PC-3 (cell line): ENCODE results near the gene OTOR. TPM values are rescaled to one million over a fixed set of nuclear protein-coding genes. Genes with fewer than 3 reads are reported as not detected.
A peak's percentile ranks its signal among the peaks of the same experiment; 100 is the strongest.

Source experiments
- ATAC-seq: fragments of 200-7000 bp; cut with Tn5 transposase; 2 replicates; pipeline ENCODE4 v1.9.1; 2020; ENCODE audit warnings: mild to moderate bottlenecking, moderate library complexity
- BruUV-seq: library from RNA; stranded (reverse); fragments of 400-500 nt; replicated peaks from 2 replicates; lab custom pipeline; 2021; lab: Mats Ljungman, UMichigan
- CTCF ChIA-PET: fragments of 300-600 bp; sonication (Branson Sonifier 250); formaldehyde crosslinking; loops from one replicate; lab custom pipeline; 2022; ENCODE audit warnings: antibody characterized with exemption; lab: Charles Lee
- POLR2A ChIA-PET: fragments of 300-600 bp; sonication (Branson Sonifier 250); formaldehyde crosslinking; loops from one replicate; lab custom pipeline; 2022; ENCODE audit warnings: antibody characterized with exemption; ENCODE audit not compliant: unreplicated experiment; lab: Charles Lee
- DNase-seq: peaks from one replicate; pipeline ENCODE4 v3.0.0-alpha.2; 2015
- H2AFZ ChIP-seq: fragments of 300-600 bp; sonication (generic); 2 replicates; pipeline ENCODE4 v1.6.0; 2016; ENCODE audit warnings: antibody characterized with exemption, low read length
- H3F3A ChIP-seq: fragments of 300-600 bp; sonication (generic); one replicate; pipeline ENCODE4 v1.6.0; 2017; ENCODE audit warnings: antibody characterized with exemption, low read length, control low read depth, mild to moderate bottlenecking; ENCODE audit not compliant: unreplicated experiment
- H3K27ac ChIP-seq: fragments of 300-600 bp; sonication (generic); 2 replicates; pipeline ENCODE4 v1.5.1; 2016; ENCODE audit warnings: mild to moderate bottlenecking, low read length
- H3K27me3 ChIP-seq: fragments of 300-600 bp; sonication (generic); 2 replicates; pipeline ENCODE4 v1.6.1; 2016; ENCODE audit warnings: low read length, mixed read lengths
- H3K36me3 ChIP-seq: fragments of 300-600 bp; sonication (generic); 2 replicates; pipeline ENCODE4 v1.6.1; 2016; ENCODE audit warnings: low read depth, mixed run types, low read length, mixed read lengths
- H3K4me1 ChIP-seq: fragments of 300-600 bp; sonication (generic); 2 replicates; pipeline ENCODE4 v1.5.1; 2016; ENCODE audit warnings: low read length; ENCODE audit not compliant: insufficient read depth
- H3K4me2 ChIP-seq: fragments of 300-600 bp; sonication (generic); 2 replicates; pipeline ENCODE4 v1.6.0; 2016; ENCODE audit warnings: low read length
- H3K4me3 ChIP-seq: fragments of 300-600 bp; sonication (generic); 2 replicates; pipeline ENCODE4 v1.5.1; 2016; ENCODE audit warnings: mild to moderate bottlenecking, low read length, mixed read lengths
- H3K79me2 ChIP-seq: fragments of 300-600 bp; sonication (generic); 2 replicates; pipeline ENCODE4 v1.6.1; 2017; ENCODE audit warnings: low read length, mixed read lengths
- H3K9ac ChIP-seq: fragments of 300-600 bp; sonication (generic); 2 replicates; pipeline ENCODE4 v1.6.0; 2016; ENCODE audit warnings: mild to moderate bottlenecking, low read length
- H3K9me2 ChIP-seq: fragments of 300-600 bp; sonication (generic); replicated peaks from 2 replicates; pipeline ENCODE4 v1.6.1; 2016; ENCODE audit warnings: mixed run types, low read length, mixed read lengths
- H3K9me3 ChIP-seq: fragments of 300-600 bp; sonication (generic); 2 replicates; pipeline ENCODE4 v1.6.1; 2016; ENCODE audit warnings: low read length, mixed read lengths
- H4K20me1 ChIP-seq: fragments of 300-600 bp; sonication (generic); 2 replicates; pipeline ENCODE4 v1.6.1; 2016; ENCODE audit warnings: low read length, mixed read lengths
- EZH2 ChIP-seq: fragments of 300-600 bp; sonication (generic); IDR thresholded peaks from one replicate; pipeline ENCODE4 v1.6.1; 2017; ENCODE audit warnings: antibody characterized with exemption, mild to moderate bottlenecking, low read length; ENCODE audit not compliant: unreplicated experiment
- EZH2phosphoT487 ChIP-seq: fragments of 300-600 bp; sonication (generic); IDR thresholded peaks from 2 replicates; pipeline ENCODE4 v1.6.1; 2018; ENCODE audit warnings: mild to moderate bottlenecking, antibody characterized with exemption, low read length, borderline replicate concordance
- intact Hi-C: fragments of 100-400 bp; cut with micrococcal nuclease; formaldehyde crosslinking; loops from 2 replicates; pipeline ENCODE4 v1.9.0; 2023
- total RNA-seq: library from RNA; depleted of rRNA; stranded (reverse); fragments of >200 nt; gene quantifications from 2 replicates; pipeline ENCODE4 v1.2.3, GENCODE V29; 2014
- TF ChIP-seq, protein P1 (sequence below): fragments of 300-600 bp; sonication (generic); conservative IDR thresholded peaks from 2 replicates; pipeline ENCODE4 v1.5.1; 2017; ENCODE audit warnings: antibody characterized with exemption, low read depth, mild to moderate bottlenecking, low read length

OTOR gene
- total RNA-seq, 1 experiment from 2014 or later = not detected

DNA sequence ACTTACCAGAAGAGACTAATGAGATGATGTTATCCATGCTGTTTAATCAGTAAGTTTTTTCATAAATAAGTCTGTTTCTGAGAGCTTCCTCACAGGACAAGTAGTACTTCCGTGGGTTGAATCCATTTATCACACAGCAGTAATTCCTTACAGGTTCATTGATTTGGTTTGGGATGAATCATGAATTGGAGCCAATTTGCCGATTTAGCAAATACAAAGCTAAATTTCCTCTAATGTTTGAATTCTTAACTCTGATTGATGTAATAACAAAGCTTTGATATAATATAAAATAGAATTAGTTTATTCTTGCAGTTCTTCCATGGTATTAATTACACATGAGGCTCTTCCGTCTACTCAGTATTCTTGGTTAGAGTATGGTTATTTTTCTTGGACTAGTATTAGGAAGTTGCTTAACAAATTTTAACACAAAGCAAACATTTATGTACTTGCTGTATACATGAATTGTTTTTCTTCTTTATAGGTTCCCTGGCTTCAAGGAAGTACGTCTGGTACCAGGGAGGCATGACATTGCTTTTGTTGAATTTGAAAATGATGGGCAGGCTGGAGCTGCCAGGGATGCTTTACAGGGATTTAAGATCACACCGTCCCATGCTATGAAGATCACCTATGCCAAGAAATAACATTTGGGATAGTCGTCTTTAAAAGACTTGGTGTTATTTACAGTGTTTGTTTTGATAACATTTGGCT is 7.6 kb upstream of the OTOR start:
- H3K9me3 ChIP-seq = no peaks in the 10 kb centered on the region
- DNase-seq = no peak
- TF ChIP-seq EZH2 (no peak), EZH2phosphoT487 (no peak)
- TF ChIP-seq, protein P1, sequence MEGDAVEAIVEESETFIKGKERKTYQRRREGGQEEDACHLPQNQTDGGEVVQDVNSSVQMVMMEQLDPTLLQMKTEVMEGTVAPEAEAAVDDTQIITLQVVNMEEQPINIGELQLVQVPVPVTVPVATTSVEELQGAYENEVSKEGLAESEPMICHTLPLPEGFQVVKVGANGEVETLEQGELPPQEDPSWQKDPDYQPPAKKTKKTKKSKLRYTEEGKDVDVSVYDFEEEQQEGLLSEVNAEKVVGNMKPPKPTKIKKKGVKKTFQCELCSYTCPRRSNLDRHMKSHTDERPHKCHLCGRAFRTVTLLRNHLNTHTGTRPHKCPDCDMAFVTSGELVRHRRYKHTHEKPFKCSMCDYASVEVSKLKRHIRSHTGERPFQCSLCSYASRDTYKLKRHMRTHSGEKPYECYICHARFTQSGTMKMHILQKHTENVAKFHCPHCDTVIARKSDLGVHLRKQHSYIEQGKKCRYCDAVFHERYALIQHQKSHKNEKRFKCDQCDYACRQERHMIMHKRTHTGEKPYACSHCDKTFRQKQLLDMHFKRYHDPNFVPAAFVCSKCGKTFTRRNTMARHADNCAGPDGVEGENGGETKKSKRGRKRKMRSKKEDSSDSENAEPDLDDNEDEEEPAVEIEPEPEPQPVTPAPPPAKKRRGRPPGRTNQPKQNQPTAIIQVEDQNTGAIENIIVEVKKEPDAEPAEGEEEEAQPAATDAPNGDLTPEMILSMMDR = no peak
- no peaks in the 10 kb centered on the region for H3F3A ChIP-seq
- CTCF ChIA-PET = no interaction called here
- no peak overlapping the region for H3K9ac ChIP-seq
- intact Hi-C loops = no loop called here
- peaks cover 48% of the 10 kb centered on the region for H3K36me3 ChIP-seq
- BruUV-seq = no TSS peak
- no peak overlapping the region for H3K4me2 ChIP-seq
- H3K4me3 ChIP-seq = no peak overlapping the region
- no peaks in the 10 kb centered on the region for H3K4me1 ChIP-seq
- POLR2A ChIA-PET = no interaction called here
- no peak for ATAC-seq
- no peaks in the 10 kb centered on the region for H3K27me3 ChIP-seq
- H3K9me2 ChIP-seq = no peaks in the 10 kb centered on the region
- no peak overlapping the region for H2AFZ ChIP-seq
- H3K79me2 ChIP-seq = peaks cover 13% of the 10 kb centered on the region; the same call in 1 of the 2 replicates
- H3K27ac ChIP-seq = no peak overlapping the region
- H4K20me1 ChIP-seq = peaks cover 6% of the 10 kb centered on the region; the same call in 1 of the 2 replicates

DNA sequence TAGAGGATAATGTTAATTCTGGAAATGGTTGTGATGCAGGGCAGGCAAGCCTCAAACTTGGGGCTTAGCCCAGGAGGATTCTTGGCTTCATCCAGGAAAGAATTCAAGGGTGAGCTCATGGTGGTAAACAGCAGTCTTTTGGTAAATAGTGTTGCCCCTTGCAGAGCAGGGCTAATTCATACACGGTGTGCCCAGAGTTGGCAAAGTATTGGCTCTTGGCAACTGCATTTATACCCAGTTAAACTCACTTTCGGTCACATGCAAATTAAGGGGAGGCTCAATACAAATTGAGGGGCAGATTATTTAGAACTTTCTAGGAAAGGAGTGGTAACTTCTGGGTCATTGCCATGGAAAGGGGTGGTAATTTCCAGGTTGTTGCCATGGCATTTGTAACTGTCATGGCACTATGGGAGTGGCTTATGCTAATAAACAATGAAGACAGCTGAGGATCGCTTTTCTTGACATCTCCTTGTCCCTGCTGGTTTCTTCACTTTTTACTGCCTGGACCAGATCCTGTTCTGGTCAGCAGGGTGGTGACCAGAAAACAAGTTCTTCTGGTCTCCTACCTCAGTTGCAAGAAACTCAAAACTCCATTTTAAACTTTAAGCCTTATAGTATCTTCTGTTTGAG is 3.9 kb upstream of the OTOR start:
- peaks cover 8% of the 10 kb centered on the region; the same call in 1 of the 2 replicates for H3K27me3 ChIP-seq
- DNase-seq (no peak), ATAC-seq (no peak)
- no peak overlapping the region for H3K4me2 ChIP-seq
- H2AFZ ChIP-seq = no peak overlapping the region
- no TSS peak for BruUV-seq
- no peak overlapping the region for H3K9ac ChIP-seq
- H3K36me3 ChIP-seq = peaks cover 22% of the 10 kb centered on the region
- TF ChIP-seq, protein P1 = no peak
- TF ChIP-seq EZH2phosphoT487 = no peak
- TF ChIP-seq EZH2 = no peak
- H3K27ac ChIP-seq = no peak overlapping the region
- no peak overlapping the region for H3K4me3 ChIP-seq
- H3F3A ChIP-seq = no peaks in the 10 kb centered on the region
- ChIA-PET CTCF (no interaction called here), POLR2A (no interaction called here)
- H3K9me3 ChIP-seq = no peaks in the 10 kb centered on the region
- no peaks in the 10 kb centered on the region for H3K79me2 ChIP-seq
- no peaks in the 10 kb centered on the region for H3K9me2 ChIP-seq
- intact Hi-C loops = no loop called here
- H4K20me1 ChIP-seq = no peaks in the 10 kb centered on the region
- no peaks in the 10 kb centered on the region for H3K4me1 ChIP-seq

DNA sequence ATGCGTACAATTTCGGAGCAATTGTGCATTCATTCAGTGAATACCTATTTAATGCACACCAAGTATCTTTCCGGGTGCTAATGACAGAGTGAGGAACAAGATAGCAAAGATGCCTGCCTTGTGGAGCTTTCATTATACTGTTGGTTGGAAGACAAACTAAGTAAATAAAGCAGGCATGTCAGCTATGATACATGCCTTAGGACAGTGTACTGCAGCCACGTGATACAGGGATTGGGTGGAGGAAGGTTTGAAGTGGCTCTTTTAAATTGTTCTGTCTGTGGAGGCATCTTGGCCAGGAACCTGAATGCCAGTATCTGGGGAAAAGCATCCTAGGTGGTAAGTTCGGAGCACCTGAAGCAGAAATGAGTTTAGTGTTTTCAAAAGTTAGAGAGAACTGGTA is 3.0 kb upstream of the OTOR start:
- Histone ChIP-seq H4K20me1 (no peaks in the 10 kb centered on the region), H3K9me2 (no peaks in the 10 kb centered on the region), H3K9me3 (no peaks in the 10 kb centered on the region), H3F3A (no peaks in the 10 kb centered on the region), H3K9ac (no peak overlapping the region), H2AFZ (no peak overlapping the region), H3K27ac (no peak overlapping the region), H3K79me2 (no peaks in the 10 kb centered on the region), H3K36me3 (peaks cover 13% of the 10 kb centered on the region), H3K27me3 (peaks cover 12% of the 10 kb centered on the region; the same call in 1 of the 2 replicates), H3K4me1 (no peaks in the 10 kb centered on the region), H3K4me3 (no peak overlapping the region), H3K4me2 (no peak overlapping the region)
- ChIA-PET POLR2A (no interaction called here), CTCF (no interaction called here)
- BruUV-seq = no TSS peak
- TF ChIP-seq EZH2 (no peak), EZH2phosphoT487 (no peak)
- TF ChIP-seq, protein P1 = no peak
- peak; percentile 37; the same call in 1 of the 2 replicates for ATAC-seq
- intact Hi-C loops = no loop called here
- peak; percentile 9 for DNase-seq
